ACC112 (cell line): ENCODE data around the gene MBL2.

Experiments used
- H2AFZ ChIP-seq: fragments of 200-600 bp; sonication (generic); one replicate; pipeline ENCODE4 v1.6.0; 2017; ENCODE audit warnings: antibody characterized with exemption, low read length; ENCODE audit not compliant: unreplicated experiment
- H3K27ac ChIP-seq: fragments of 200-600 bp; sonication (generic); 2 replicates; pipeline ENCODE4 v1.5.1; 2014; ENCODE audit warnings: low read depth, mild to moderate bottlenecking, antibody characterized with exemption, low read length, moderate library complexity
- H3K27me3 ChIP-seq: fragments of 200-600 bp; sonication (generic); 2 replicates; pipeline ENCODE4 v1.6.1; 2014; ENCODE audit warnings: mild to moderate bottlenecking, antibody characterized with exemption, low read length, moderate library complexity, mixed read lengths; ENCODE audit not compliant: insufficient read depth
- H3K36me3 ChIP-seq: fragments of 200-600 bp; sonication (generic); 2 replicates; pipeline ENCODE4 v1.6.1; 2016; ENCODE audit warnings: mild to moderate bottlenecking, antibody characterized with exemption, low read length, moderate library complexity, mixed read lengths; ENCODE audit not compliant: insufficient read depth
- H3K4me1 ChIP-seq: fragments of 200-600 bp; sonication (generic); one replicate; pipeline ENCODE4 v1.6.1; 2016; ENCODE audit warnings: low read length, mixed read lengths; ENCODE audit not compliant: insufficient read depth, unreplicated experiment, control insufficient read depth
- H3K4me3 ChIP-seq: fragments of 200-600 bp; sonication (generic); 2 replicates; pipeline ENCODE4 v1.5.1; 2014; ENCODE audit warnings: mild to moderate bottlenecking, low read depth, low read length
- H3K79me2 ChIP-seq: fragments of 200-600 bp; sonication (generic); one replicate; pipeline ENCODE4 v1.6.0; 2016; ENCODE audit warnings: low read length; ENCODE audit not compliant: control insufficient read depth, unreplicated experiment, insufficient read depth

The MBL2 gene

GRCh38 chr10:52772623-52773022 is at the start of gene MBL2:
Gene MBL2 (minus strand): TSS chr10:52772784. CDS start chr10:52771635, 1,149 bp downstream.
- Histone ChIP-seq H3K4me1 (no peaks in the 10 kb centered on the region), H3K79me2 (no peaks in the 10 kb centered on the region), H3K27ac (no peak within 1 kb of the TSS), H2AFZ (no peak within 1 kb of the TSS), H3K4me3 (no peak within 1 kb of the TSS), H3K36me3 (no peaks in the 10 kb centered on the region), H3K27me3 (peaks cover 6% of the 10 kb centered on the region)

- Histone ChIP-seq H3K4me3 (no peak overlapping the region), H3K79me2 (no peaks in the 10 kb centered on the region), H3K27ac (no peak overlapping the region), H3K4me1 (no peaks in the 10 kb centered on the region), H2AFZ (no peak overlapping the region), H3K36me3 (no peaks in the 10 kb centered on the region), H3K27me3 (peaks cover 50% of the 10 kb centered on the region)
Measured at GRCh38 chr10:52820309-52820708, 47.7 kb upstream of the MBL2 start.

- Histone ChIP-seq H3K27me3 (peaks cover 63% of the 10 kb centered on the region), H3K4me1 (no peaks in the 10 kb centered on the region), H3K4me3 (no peak overlapping the region), H3K27ac (no peak overlapping the region), H2AFZ (no peak overlapping the region), H3K79me2 (no peaks in the 10 kb centered on the region), H3K36me3 (no peaks in the 10 kb centered on the region)
Measured at GRCh38 chr10:52818019-52818418, 45.4 kb upstream of the MBL2 start.

DNA sequence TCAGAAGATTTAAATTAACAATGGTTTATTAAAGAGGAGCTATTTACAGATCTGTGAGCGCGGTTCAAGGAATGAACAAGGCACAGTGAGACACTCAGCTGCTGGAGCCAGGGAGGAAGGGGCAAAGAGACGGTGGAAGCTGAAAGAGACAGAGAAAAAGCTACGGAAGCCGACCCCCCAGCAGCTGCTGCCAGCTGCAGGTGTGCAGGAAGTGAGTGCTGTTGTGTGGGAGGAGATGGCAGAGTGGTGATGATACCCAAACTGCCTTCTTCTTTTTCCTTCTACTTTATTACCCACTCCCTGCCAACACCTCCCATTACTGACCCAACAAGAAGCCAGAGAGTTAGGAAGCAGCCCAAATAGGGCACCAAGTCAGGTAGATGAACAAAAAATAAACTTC is 41.9 kb upstream of the MBL2 start:
- Histone ChIP-seq H3K36me3 (no peaks in the 10 kb centered on the region), H3K27me3 (peaks cover 49% of the 10 kb centered on the region), H3K79me2 (no peaks in the 10 kb centered on the region), H3K27ac (no peak overlapping the region), H3K4me1 (no peaks in the 10 kb centered on the region), H3K4me3 (no peak overlapping the region), H2AFZ (no peak overlapping the region)

- Histone ChIP-seq H3K27ac (no peak overlapping the region), H2AFZ (no peak overlapping the region), H3K79me2 (no peaks in the 10 kb centered on the region), H3K4me3 (no peak overlapping the region), H3K4me1 (no peaks in the 10 kb centered on the region), H3K36me3 (no peaks in the 10 kb centered on the region), H3K27me3 (peaks cover 58% of the 10 kb centered on the region)
Measured at GRCh38 chr10:52811776-52812175, 39.2 kb upstream of the MBL2 start.

DNA sequence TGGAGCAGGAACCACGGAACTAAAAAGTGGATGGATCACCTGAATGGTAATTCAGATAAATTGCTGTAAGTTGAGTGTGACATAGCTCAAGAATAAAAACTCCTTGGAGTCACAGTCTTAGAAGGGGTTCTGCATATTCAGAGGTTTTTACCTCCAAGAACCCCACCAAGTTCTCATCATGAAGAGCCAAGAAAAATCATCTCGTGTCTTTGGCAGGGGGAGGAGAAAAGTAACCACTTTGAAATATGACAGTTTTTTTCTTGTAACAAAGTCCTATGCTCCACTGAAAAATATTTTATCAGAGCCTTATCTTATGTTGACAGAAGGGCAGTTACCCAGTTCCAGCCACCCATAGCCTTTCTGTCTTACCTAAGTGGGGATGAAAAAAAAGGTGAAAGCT is 38.2 kb upstream of the MBL2 start:
- Histone ChIP-seq H2AFZ (no peak overlapping the region), H3K79me2 (no peaks in the 10 kb centered on the region), H3K36me3 (no peaks in the 10 kb centered on the region), H3K27me3 (peaks cover 61% of the 10 kb centered on the region), H3K27ac (no peak overlapping the region), H3K4me3 (no peak overlapping the region), H3K4me1 (no peaks in the 10 kb centered on the region)

DNA sequence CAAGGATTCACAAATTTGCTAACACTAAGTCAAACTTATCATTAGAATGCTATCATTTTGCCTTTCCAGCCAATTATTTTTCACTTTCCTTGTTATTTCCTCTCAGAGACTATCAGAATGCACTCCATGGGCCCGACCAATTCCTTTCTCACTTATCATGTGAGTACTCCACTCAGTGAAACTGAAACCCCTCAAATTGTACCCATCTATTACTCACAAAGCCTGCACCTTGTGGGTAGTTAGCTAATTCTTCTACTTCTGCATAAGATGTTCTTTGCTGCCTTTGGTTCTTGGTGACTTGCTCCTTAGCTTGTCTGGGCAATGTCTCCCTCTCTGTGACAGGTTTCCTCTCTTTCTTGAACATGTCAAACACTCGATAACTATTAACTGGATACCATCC is 35.2 kb upstream of the MBL2 start:
- no peaks in the 10 kb centered on the region for H3K4me1 ChIP-seq
- no peak overlapping the region for H3K27ac ChIP-seq
- H3K4me3 ChIP-seq, result no peak overlapping the region
- peaks cover 58% of the 10 kb centered on the region for H3K27me3 ChIP-seq
- H3K36me3 ChIP-seq, result no peaks in the 10 kb centered on the region
- H3K79me2 ChIP-seq, result no peaks in the 10 kb centered on the region
- no peak overlapping the region for H2AFZ ChIP-seq

- H3K4me1 ChIP-seq, result no peaks in the 10 kb centered on the region
- H2AFZ ChIP-seq, result no peak overlapping the region
- peaks cover 45% of the 10 kb centered on the region for H3K27me3 ChIP-seq
- H3K79me2 ChIP-seq, result no peaks in the 10 kb centered on the region
- no peak overlapping the region for H3K4me3 ChIP-seq
- H3K27ac ChIP-seq, result no peak overlapping the region
- H3K36me3 ChIP-seq, result no peaks in the 10 kb centered on the region
Measured at GRCh38 chr10:52805414-52806285, 33.1 kb upstream of the MBL2 start.

- Histone ChIP-seq H3K27me3 (peaks cover 31% of the 10 kb centered on the region), H3K4me3 (no peak overlapping the region), H3K79me2 (no peaks in the 10 kb centered on the region), H3K4me1 (no peaks in the 10 kb centered on the region), H2AFZ (no peak overlapping the region), H3K36me3 (no peaks in the 10 kb centered on the region), H3K27ac (no peak overlapping the region)
Measured at GRCh38 chr10:52801947-52802346, 29.4 kb upstream of the MBL2 start.

GRCh38 chr10:52786098-52786497 is 13.5 kb upstream of the MBL2 start:
- Histone ChIP-seq H2AFZ (no peak overlapping the region), H3K4me3 (no peak overlapping the region), H3K27me3 (peaks cover 39% of the 10 kb centered on the region), H3K27ac (no peak overlapping the region), H3K79me2 (no peaks in the 10 kb centered on the region), H3K4me1 (no peaks in the 10 kb centered on the region), H3K36me3 (no peaks in the 10 kb centered on the region)

GRCh38 chr10:52785418-52785817 is 12.8 kb upstream of the MBL2 start:
- Histone ChIP-seq H2AFZ (no peak overlapping the region), H3K27me3 (peaks cover 39% of the 10 kb centered on the region), H3K4me3 (no peak overlapping the region), H3K27ac (no peak overlapping the region), H3K36me3 (no peaks in the 10 kb centered on the region), H3K79me2 (no peaks in the 10 kb centered on the region), H3K4me1 (no peaks in the 10 kb centered on the region)
